Cerebellar cortex (tissue), 1 donor: Measurements from ENCODE around the gene PVALB.
"Not testable (repeated sequence)": the region's sequence is repeated elsewhere in the genome, so short reads cannot be mapped to it uniquely, and the experiment has no call there.

Source experiments
- DNase-seq: peaks from one replicate; pipeline ENCODE4 v3.0.0-alpha.2; 2015; ENCODE audit warnings: low spot score

PVALB gene

DNA sequence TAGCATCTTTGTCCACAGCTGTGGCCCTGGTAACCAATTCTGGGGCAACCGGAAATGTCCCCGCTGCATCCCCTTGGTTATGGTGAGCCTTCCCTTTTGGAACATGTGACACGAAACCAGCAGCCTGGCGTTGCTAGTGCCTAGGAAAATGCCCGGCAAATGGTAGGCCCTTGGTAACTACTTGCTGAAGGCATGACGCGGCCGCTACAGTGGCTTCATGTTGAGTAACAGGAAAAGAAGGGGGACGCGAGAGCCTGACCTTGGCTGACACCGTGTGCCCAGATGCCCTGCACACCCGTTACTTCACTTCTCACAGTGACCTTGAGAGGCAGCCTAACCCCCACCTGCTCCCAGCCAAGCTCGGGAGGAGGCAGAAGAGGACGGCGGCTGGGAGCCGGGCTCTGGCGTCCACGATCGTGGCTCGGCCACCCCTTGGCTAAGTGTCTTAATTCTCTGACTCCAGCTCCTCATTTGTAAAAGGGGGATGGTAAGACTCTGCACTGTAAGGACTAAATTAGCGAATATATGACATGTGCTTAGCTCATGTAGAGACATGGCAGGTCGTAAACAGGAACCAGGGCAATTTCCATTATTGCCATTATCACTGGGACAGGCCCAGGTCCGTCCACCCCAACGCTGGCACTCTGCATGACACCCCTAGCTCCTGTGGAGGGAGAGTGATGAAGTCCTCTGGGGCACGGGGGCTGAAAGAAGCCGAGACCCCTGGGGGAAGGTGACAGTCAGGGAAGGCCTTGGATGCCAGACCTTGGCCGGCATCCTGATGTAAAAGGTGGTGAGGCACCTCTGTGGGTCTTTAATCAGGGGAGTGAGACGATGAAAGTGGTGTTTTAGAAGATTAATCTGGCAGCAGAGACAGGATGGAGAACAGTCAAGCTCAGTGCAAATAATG lies 59.8 kb downstream of the PVALB start:
- no peak for DNase-seq

DNA sequence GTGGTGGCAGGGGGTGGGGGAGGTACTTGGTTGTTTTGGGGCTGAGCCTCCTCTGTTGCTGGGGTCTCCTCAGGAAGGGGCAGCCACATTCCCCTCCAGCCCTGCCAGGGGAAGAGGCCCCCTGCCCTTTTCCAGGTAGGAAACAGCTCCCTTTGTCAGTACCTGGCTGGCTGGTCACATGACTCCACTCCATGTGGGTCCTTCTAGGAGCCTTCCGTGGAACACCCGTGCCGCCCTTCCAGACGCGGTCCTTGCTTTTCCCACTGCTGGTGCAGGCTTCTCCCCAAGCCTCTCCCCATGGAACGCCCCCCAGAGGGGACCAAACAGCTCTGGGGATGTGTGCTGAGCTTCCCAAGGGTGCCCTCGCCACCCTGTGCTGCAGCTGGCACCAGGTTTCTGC lies 60.8 kb downstream of the PVALB start:
- no peak for DNase-seq

DNA sequence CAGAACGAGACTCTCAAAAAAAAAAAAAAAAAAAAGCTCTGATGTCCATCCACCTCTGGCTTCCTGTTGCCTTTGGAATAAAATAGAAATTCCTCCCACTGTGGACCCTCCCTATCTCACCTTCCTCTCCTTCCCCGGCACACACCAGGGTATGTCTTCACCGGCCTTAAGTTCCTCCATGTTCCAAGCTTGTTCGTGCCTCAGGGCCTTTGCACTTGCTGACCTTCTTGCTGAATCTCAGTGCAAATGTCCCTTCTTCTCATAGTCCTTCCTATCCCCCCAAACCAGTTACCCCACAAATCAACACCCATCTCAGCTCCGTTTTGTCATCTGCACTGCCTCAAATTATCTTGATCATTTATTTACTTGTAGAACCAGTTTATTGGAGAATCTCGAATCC lies 61.5 kb downstream of the PVALB start:
- no peak for DNase-seq

DNA sequence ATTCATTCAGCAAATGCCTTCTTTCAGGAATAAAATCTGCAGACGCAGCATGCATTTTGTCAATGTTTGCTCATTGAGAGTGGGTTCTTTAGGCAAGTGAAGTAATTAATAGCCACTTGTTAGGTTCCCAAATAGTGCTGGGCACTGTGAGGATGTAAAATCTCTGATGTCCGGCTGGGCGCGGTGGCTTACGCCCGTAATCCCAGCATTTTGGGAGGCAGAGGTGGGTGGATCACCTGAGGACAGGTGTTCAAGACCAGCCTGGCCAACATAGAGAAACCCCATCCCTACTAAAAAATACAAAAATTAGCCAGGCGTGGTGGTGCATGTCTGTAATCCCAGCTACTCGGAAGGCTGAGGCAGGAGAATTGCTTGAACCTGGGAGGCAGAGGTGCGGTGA lies 62.0 kb downstream of the PVALB start:
- DNase-seq = not testable (repeated sequence)

DNA sequence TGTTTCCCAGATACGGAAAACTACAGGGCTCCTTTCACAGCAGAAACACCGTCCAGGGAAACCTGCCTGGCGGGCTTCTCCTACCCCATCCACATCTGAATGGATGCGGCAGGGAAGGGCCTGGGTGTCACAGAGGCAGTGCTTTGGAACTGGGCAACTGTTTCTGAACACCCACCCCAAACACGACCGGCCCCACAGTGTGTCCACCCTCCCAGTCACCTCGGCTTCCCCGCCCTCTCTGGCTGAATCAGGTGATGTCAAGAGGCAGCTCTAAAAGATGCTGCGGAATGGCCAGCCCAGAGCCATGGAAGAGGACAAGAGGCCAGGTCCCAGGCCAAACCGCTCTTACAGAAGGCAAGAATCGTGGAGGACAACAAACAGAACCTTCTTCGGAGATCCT lies 62.9 kb downstream of the PVALB start:
- no peak for DNase-seq

DNA sequence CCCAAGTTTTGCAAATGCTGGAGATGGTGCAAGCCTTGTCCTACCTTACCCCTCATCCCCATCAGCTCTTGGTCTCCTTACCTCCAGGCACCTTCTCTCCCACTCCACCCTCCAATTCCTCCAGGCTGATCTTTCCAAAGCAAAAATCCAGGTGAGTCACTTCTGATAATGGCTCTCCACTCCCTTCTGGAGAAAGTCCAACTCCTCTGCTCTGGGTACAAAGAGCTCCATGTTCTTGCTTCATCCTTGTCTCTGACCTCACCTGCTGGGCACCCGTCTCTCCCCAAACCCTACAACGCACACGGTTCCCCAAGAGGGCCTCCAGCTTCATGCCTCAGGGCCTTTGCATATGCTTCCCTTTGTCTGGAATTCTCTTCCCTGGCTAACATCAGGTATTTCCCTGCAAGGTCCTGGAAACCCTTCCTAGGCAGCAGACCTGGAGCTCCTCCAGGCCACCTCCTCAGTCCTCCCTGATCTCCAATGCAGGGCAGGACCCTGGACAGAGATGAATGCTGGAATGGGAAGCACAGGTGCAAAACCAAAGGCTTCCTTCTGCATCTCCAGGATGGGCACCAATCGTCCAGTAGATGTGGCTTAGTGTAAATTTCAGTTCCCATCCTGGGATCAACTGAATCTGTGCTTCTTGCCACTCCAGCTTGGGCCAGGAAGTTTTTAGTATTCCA lies 63.6 kb downstream of the PVALB start:
- no peak for DNase-seq
